ENCODE data around the gene PLCL2.

Gene PLCL2

GRCh38 chr3:17038900-17039553 lies 154.3 kb downstream of the PLCL2 start:
- in situ Hi-C loops (cut with MboI; ENCODE audit: low sequenced_read_pairs): no loop called here

GRCh38 chr3:17039594-17039993 lies 154.8 kb downstream of the PLCL2 start:
- in situ Hi-C loops (cut with MboI; ENCODE audit: low sequenced_read_pairs): no loop called here

GRCh38 chr3:17040322-17040989 lies 155.7 kb downstream of the PLCL2 start:
- in situ Hi-C loops (cut with MboI; ENCODE audit: low sequenced_read_pairs): no loop called here

- in situ Hi-C loops (cut with MboI; ENCODE audit: low sequenced_read_pairs): no loop called here
Observed at GRCh38 chr3:17040990-17041377, 156.2 kb downstream of the PLCL2 start.

- in situ Hi-C loops (cut with MboI; ENCODE audit: low sequenced_read_pairs): no loop called here
Observed at GRCh38 chr3:17044855-17045254, 160.1 kb downstream of the PLCL2 start.

- in situ Hi-C loops (cut with MboI; ENCODE audit: low sequenced_read_pairs): no loop called here
Observed at GRCh38 chr3:17045705-17046104, 160.9 kb downstream of the PLCL2 start.

- in situ Hi-C loops (cut with MboI; ENCODE audit: low sequenced_read_pairs): no loop called here
Observed at GRCh38 chr3:17046623-17047022, 161.9 kb downstream of the PLCL2 start.

- in situ Hi-C loops (cut with MboI; ENCODE audit: low sequenced_read_pairs): no loop called here
Observed at GRCh38 chr3:17047162-17047561, 162.4 kb downstream of the PLCL2 start.

GRCh38 chr3:17047894-17048293 lies 163.1 kb downstream of the PLCL2 start:
- in situ Hi-C loops (cut with MboI; ENCODE audit: low sequenced_read_pairs): no loop called here

GRCh38 chr3:17050071-17050470 lies 165.3 kb downstream of the PLCL2 start:
- in situ Hi-C loops (cut with MboI; ENCODE audit: low sequenced_read_pairs): no loop called here

GRCh38 chr3:17050506-17050905 lies 165.8 kb downstream of the PLCL2 start:
- in situ Hi-C loops (cut with MboI; ENCODE audit: low sequenced_read_pairs): no loop called here

- in situ Hi-C loops (cut with MboI; ENCODE audit: low sequenced_read_pairs): no loop called here
Observed at GRCh38 chr3:17052363-17052762, 167.6 kb downstream of the PLCL2 start.

GRCh38 chr3:17054301-17054981 lies 169.7 kb downstream of the PLCL2 start:
- in situ Hi-C loops (cut with MboI; ENCODE audit: low sequenced_read_pairs): no loop called here

- in situ Hi-C loops (cut with MboI; ENCODE audit: low sequenced_read_pairs): no loop called here
Observed at GRCh38 chr3:17054982-17055343, 170.2 kb downstream of the PLCL2 start.

GRCh38 chr3:17055374-17056276 lies 170.9 kb downstream of the PLCL2 start:
- in situ Hi-C loops (cut with MboI; ENCODE audit: low sequenced_read_pairs): no loop called here

- in situ Hi-C loops (cut with MboI; ENCODE audit: low sequenced_read_pairs): no loop called here
Observed at GRCh38 chr3:17057321-17057720, 172.6 kb downstream of the PLCL2 start.

GRCh38 chr3:17059989-17060550 lies 175.3 kb downstream of the PLCL2 start:
- in situ Hi-C loops (cut with MboI; ENCODE audit: low sequenced_read_pairs): no loop called here

- in situ Hi-C loops (cut with MboI; ENCODE audit: low sequenced_read_pairs): no loop called here
Observed at GRCh38 chr3:17061005-17061404, 176.2 kb downstream of the PLCL2 start.

GRCh38 chr3:17062736-17063135 lies 178.0 kb downstream of the PLCL2 start:
- in situ Hi-C loops (cut with MboI; ENCODE audit: low sequenced_read_pairs): no loop called here

GRCh38 chr3:17063596-17063995 lies 178.8 kb downstream of the PLCL2 start:
- in situ Hi-C loops (cut with MboI; ENCODE audit: low sequenced_read_pairs): no loop called here

- in situ Hi-C loops (cut with MboI; ENCODE audit: low sequenced_read_pairs): no loop called here
Observed at GRCh38 chr3:17065315-17065714, 180.6 kb downstream of the PLCL2 start.

Data from hTERT RPE-1 (cell line).